ENCODE measurements around the gene CYTH4.

Gene CYTH4

GRCh38 chr22:37289156-37289735, 6.9 kb downstream of the CYTH4 start:
- DNase-seq (ENCODE audit: low read depth in 2 of 2), result no peak

DNA sequence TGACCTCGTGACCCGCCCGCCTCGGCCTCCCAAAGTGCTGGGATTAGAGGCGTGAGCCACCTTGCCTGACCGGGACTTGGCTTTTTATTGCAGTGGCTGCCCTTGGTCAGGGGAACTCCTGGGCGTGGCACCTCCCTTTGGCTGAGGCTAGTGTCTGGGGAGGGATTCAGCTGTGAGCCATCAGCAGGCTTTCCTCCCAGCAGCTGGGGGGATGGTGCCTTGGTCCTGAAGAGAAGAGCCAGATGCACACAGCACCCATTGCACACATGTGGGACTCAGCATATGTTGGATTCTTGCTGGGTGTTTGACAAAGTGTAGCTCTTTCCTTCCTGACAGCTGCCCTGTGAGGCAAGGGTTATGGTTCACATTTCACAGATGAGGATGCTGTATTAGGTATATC, 8.4 kb downstream of the CYTH4 start:
- no peak for DNase-seq (ENCODE audit: low read depth in 2 of 2)

GRCh38 chr22:37291559-37292298, 9.4 kb downstream of the CYTH4 start:
- no peak for DNase-seq (ENCODE audit: low read depth in 2 of 2)

GRCh38 chr22:37292641-37293040, 10.3 kb downstream of the CYTH4 start:
- no peak for DNase-seq (ENCODE audit: low read depth in 2 of 2)

- no peak for DNase-seq (ENCODE audit: low read depth in 2 of 2)
Measured at GRCh38 chr22:37293172-37293571, 10.9 kb downstream of the CYTH4 start.

GRCh38 chr22:37294747-37295146, 12.4 kb downstream of the CYTH4 start:
- no peak for DNase-seq (ENCODE audit: low read depth in 2 of 2)

GRCh38 chr22:37295213-37295886, 13.0 kb downstream of the CYTH4 start:
- DNase-seq (ENCODE audit: low read depth in 2 of 2), result no peak

- DNase-seq (ENCODE audit: low read depth in 2 of 2), result no peak
Measured at GRCh38 chr22:37295946-37296345, 13.6 kb downstream of the CYTH4 start.

GRCh38 chr22:37298748-37299495, 16.6 kb downstream of the CYTH4 start:
- no peak for DNase-seq (ENCODE audit: low read depth in 2 of 2)

- DNase-seq (ENCODE audit: low read depth in 2 of 2), result no peak
Measured at GRCh38 chr22:37299969-37300509, 17.7 kb downstream of the CYTH4 start.

DNA sequence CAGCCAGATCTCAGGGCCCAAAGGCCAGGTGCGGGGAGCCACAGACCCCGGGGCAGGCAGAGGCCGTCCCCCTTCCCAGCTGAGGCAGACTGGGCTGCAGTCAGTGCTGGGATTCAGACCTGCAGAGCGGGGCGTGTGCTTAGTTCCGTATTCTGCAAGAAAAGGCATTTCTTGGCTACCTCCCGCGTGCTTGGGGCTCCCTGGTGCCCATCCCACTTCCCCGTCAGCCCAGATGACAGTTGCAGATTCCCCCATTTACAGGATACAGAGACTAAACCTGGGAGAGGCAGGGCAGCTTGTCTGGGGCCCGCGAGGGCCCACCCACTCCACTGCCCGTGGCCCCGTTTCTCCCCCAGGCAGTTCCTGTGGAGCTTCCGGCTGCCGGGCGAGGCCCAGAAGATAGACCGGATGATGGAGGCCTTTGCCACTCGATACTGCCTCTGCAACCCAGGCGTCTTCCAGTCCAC, 18.3 kb downstream of the CYTH4 start:
- DNase-seq (ENCODE audit: low read depth in 2 of 2), result no peak

GRCh38 chr22:37301144-37301830, 19.0 kb downstream of the CYTH4 start:
- DNase-seq (ENCODE audit: low read depth in 2 of 2), result no peak

GRCh38 chr22:37302674-37303555, 20.6 kb downstream of the CYTH4 start:
- no peak for DNase-seq (ENCODE audit: low read depth in 2 of 2)

- no peak for DNase-seq (ENCODE audit: low read depth in 2 of 2)
Measured at GRCh38 chr22:37303821-37304274, 21.5 kb downstream of the CYTH4 start.

- no peak for DNase-seq (ENCODE audit: low read depth in 2 of 2)
Measured at GRCh38 chr22:37304595-37305343, 22.5 kb downstream of the CYTH4 start.

DNA sequence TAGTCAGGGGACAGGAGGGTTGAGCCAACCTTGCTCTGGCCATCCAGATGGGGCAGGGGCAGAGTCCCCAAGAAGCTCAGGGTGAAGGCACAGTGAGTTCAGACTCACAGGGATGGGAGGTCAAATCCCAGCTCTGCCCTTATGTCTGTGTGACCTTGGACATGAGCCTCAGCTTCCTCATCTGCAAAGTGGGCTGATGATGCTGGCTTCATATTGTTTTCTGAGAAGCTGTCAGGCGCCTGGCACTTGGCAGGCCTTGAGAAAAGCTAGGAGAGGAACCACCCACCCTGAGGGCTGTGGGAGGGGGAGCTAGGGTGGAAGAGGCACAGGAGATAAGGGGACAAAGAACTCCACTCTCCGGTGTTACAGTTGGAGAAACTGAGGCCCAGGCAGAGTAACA, 23.6 kb downstream of the CYTH4 start:
- no peak for DNase-seq (ENCODE audit: low read depth in 2 of 2)

DNA sequence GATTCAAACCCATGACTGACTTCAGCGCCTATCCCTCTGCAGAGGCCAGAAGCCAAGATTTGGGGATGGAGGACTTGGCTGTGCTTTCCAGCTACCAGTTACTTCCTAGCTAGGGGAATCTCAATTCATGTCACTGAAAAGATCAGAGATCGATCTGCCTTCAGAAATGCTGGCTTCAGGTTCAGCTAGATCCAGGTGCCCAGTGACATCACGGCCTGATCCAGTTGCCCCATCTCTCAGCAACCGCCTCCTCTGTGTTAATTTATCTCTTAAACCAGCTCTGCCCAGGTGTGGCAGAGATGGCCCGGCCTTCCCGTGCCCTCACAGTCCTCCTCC, 24.2 kb downstream of the CYTH4 start:
- no peak for DNase-seq (ENCODE audit: low read depth in 2 of 2)

- DNase-seq (ENCODE audit: low read depth in 2 of 2), result no peak
Measured at GRCh38 chr22:37308385-37309200, 26.3 kb downstream of the CYTH4 start.

Measured in stimulated activated CD8-positive, alpha-beta memory T cell treated with anti-CD3 and anti-CD28 coated beads, Interleukin-2, amount 100 ng/mL, for 1 hour (primary cell).